ENCODE measurements around the gene ISOC1.

ISOC1 gene

GRCh38 chr5:129137637-129138036 lies 43.1 kb downstream of the ISOC1 start:
- DNase-seq, result no peak

- no peak for DNase-seq
These were observed 46.5 kb downstream of the ISOC1 start for GRCh38 chr5:129141078-129141477.

- no peak for DNase-seq
These were observed 47.1 kb downstream of the ISOC1 start for GRCh38 chr5:129141696-129142095.

- no peak for DNase-seq
These were observed 61.3 kb downstream of the ISOC1 start for GRCh38 chr5:129155876-129156275.

- DNase-seq, result no peak
These were observed 67.3 kb downstream of the ISOC1 start for GRCh38 chr5:129161830-129162229.
